LNCaP clone FGC (cell line): ENCODE data around the gene BCL2L2.

Experiments used
- DNase-seq: peaks from one replicate; pipeline ENCODE4 v3.0.0-alpha.2; 2011; ENCODE audit warnings: low read depth
- H3K4me3 ChIP-seq: 2 replicates; pipeline ENCODE4 v1.5.1; 2011; ENCODE audit warnings: mild to moderate bottlenecking, low read depth, low read length, control low read depth
- TF ChIP-seq, protein P1 (sequence below): IDR thresholded peaks from 2 replicates; pipeline ENCODE4 v1.5.1; 2012; ENCODE audit warnings: mild to moderate bottlenecking; ENCODE audit not compliant: control insufficient read depth, insufficient read depth; ENCODE audit errors: extremely low read depth

Gene BCL2L2

DNA sequence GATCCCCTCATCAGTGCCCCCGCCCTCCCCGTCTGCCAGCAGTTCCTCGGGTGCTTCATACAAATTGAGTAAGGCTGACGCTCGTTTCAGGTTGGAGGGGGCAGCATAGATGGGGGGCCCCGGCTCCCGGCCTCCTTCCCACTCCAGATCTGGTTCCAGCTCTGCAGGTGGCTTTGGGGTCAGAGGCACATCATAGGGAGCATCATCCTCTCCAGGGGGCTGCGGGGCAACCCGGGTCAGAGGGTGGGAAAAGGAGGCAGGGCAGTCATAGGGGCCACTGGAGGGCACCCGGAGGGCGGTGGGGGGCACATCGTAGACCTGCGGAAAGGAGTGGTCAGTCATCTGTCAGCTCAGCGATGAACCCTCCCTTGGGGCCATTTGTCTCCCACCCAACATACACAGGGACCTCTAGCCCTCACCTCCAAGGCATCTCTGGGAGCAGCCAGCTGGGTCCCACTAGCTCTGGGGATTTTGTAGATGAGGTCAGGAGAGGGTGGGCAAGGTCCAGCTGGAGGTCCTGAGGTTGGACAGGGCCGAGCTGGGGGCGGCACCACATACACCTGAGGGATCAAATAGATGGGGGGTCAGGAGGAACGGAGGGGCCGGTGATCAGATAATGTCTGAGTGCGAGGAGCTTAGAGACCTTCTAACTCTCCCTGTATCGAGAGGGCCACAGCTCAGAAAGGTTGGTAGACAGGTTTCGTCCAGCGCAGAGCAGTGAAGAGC, 53.3 kb downstream of the BCL2L2 start:
- no peak for DNase-seq
- no peak overlapping the region for H3K4me3 ChIP-seq
- TF ChIP-seq, protein P1, sequence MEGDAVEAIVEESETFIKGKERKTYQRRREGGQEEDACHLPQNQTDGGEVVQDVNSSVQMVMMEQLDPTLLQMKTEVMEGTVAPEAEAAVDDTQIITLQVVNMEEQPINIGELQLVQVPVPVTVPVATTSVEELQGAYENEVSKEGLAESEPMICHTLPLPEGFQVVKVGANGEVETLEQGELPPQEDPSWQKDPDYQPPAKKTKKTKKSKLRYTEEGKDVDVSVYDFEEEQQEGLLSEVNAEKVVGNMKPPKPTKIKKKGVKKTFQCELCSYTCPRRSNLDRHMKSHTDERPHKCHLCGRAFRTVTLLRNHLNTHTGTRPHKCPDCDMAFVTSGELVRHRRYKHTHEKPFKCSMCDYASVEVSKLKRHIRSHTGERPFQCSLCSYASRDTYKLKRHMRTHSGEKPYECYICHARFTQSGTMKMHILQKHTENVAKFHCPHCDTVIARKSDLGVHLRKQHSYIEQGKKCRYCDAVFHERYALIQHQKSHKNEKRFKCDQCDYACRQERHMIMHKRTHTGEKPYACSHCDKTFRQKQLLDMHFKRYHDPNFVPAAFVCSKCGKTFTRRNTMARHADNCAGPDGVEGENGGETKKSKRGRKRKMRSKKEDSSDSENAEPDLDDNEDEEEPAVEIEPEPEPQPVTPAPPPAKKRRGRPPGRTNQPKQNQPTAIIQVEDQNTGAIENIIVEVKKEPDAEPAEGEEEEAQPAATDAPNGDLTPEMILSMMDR = no peak

- TF ChIP-seq, protein P1 = peak; percentile 7; the same call in 1 of the 2 replicates
- H3K4me3 ChIP-seq = no peak overlapping the region
- no peak for DNase-seq
These were observed 53.9 kb downstream of the BCL2L2 start for GRCh38 chr14:23360496-23360895.

GRCh38 chr14:23361320-23361719, 54.7 kb downstream of the BCL2L2 start:
- H3K4me3 ChIP-seq = no peak overlapping the region
- DNase-seq = no peak
- TF ChIP-seq, protein P1 = no peak
